Epidermal melanocyte (primary cell): ENCODE data around the gene XKRX.

Experiments
- DNase-seq: peaks from one replicate; pipeline ENCODE4 v3.0.0; 2011; ENCODE audit warnings: low spot score; ENCODE audit not compliant: insufficient read length

Gene XKRX

GRCh38 chrX:100895365-100896075 lies 33.2 kb downstream of the XKRX start:
- DNase-seq, result no peak

DNA sequence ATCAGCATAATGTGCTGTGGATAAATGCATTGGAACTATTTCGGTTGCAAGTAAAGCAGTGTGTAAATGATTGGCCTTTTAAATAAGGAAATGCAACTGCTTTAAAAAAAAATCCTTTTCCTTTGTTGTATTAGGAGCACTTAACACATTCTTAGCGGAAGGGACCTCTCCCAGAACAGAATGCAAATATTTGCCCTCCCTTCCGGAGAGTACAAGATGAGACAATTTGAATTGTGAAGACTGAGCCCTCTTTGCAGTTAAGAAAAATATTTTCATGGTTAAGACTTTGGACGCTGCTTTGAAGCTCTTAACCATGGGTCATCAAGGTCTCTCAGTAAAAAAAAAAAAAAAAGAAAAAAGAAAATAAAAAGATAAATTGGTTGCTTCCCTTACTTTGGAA lies 45.1 kb downstream of the XKRX start:
- no peak for DNase-seq

- DNase-seq, result no peak
These were observed 48.3 kb downstream of the XKRX start for GRCh38 chrX:100880368-100880767.

- no peak for DNase-seq
These were observed 54.4 kb downstream of the XKRX start, which contains the start of gene NOX1 for GRCh38 chrX:100874325-100874724. TSS of gene NOX1 (minus strand) at chrX:100874359. CDS start at chrX:100874139, 220 bp downstream.

GRCh38 chrX:100871594-100872560 lies 56.8 kb downstream of the XKRX start:
- DNase-seq, result no peak

DNA sequence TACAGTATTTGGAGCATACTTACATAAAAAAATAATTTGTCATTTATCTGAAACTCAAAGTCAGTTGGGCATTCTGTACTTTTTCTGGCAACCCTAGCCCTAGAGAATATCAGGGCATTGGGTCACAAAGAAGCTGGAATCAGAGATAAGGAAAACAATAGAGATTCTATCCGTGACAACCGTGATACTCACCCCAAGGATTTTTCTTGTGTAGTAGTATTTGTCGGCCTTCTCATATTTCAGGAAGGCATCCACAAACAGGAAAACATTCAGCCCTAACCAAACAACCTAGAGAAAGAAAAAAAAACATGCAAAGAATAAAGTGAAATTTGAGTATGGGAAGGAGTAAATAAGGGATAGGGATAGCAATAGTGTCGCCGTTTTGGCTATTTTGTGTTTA lies 58.2 kb downstream of the XKRX start:
- no peak for DNase-seq

GRCh38 chrX:100868273-100868672 lies 60.4 kb downstream of the XKRX start:
- DNase-seq, result no peak

GRCh38 chrX:100864657-100865391 lies 63.9 kb downstream of the XKRX start:
- DNase-seq, result no peak
